ENCODE data around the gene HTRA3.

HTRA3 gene

DNA sequence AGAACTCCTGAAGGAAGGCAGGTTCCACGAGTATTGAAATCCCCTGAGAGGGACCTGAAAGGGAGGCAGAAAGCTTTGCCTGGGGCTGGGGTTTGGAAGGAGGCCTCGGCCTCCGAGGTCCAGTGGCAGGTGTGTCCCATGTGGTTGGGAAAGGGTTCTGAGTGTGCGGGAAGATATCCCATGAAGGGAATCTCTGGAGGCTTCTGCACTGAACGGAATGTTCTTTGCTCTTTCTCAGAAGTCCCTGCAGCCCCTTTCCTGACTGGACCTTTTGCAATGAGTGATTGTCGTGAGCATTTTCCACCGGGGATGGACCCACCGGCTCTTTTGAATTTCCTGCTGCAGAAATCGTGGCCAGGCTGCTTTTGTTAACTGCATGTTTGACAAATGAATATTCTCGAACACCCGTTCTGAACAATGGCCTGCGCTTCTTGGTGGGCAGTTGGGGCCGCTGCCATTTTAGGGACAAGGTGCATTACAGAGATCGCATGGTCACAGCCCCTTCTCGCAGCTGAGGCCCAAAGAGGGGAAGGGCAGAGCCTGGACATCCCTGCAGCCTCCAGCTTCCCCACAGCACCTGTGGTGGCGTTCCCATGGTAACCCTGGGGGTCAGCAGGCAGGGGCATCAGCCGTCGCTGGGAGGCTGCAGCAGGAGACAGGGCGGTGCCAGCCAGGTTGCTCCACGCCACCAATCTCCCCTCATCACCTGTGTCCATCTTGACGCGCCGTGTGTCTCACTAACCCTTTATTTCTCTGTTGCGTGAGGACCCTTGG lies 18.3 kb upstream of the HTRA3 start:
- H3K27me3 ChIP-seq (ENCODE audit: insufficient read depth, insufficient read length), result no peaks in the 10 kb centered on the region
- H3K9ac ChIP-seq (ENCODE audit: insufficient read length, low read depth), result no peak overlapping the region
- no peaks in the 10 kb centered on the region for H3K36me3 ChIP-seq (ENCODE audit: insufficient read depth, insufficient read length, low read length)
- peaks cover 12% of the 10 kb centered on the region for H3K4me1 ChIP-seq (ENCODE audit: insufficient read depth, insufficient read length)
- no peak overlapping the region for H3K4me3 ChIP-seq (ENCODE audit: insufficient read length, low read depth)
- TF ChIP-seq ZNF274 (IDR thresholded peaks at IDR 0.05; ENCODE audit: low read depth, low read length), result no peak
- TF ChIP-seq SUZ12 (IDR thresholded peaks at IDR 0.05; ENCODE audit: extremely low read depth, insufficient read depth, insufficient read length), result no peak
- TF ChIP-seq YY1 (IDR thresholded peaks at IDR 0.05; ENCODE audit: insufficient read depth, insufficient read length), result no peak
- H3K9me3 ChIP-seq (ENCODE audit: insufficient read depth, low read length), result no peaks in the 10 kb centered on the region; the same call in 1 of the 2 replicates
- no peak for DNase-seq (ENCODE audit: low read depth, low spot score)

DNA sequence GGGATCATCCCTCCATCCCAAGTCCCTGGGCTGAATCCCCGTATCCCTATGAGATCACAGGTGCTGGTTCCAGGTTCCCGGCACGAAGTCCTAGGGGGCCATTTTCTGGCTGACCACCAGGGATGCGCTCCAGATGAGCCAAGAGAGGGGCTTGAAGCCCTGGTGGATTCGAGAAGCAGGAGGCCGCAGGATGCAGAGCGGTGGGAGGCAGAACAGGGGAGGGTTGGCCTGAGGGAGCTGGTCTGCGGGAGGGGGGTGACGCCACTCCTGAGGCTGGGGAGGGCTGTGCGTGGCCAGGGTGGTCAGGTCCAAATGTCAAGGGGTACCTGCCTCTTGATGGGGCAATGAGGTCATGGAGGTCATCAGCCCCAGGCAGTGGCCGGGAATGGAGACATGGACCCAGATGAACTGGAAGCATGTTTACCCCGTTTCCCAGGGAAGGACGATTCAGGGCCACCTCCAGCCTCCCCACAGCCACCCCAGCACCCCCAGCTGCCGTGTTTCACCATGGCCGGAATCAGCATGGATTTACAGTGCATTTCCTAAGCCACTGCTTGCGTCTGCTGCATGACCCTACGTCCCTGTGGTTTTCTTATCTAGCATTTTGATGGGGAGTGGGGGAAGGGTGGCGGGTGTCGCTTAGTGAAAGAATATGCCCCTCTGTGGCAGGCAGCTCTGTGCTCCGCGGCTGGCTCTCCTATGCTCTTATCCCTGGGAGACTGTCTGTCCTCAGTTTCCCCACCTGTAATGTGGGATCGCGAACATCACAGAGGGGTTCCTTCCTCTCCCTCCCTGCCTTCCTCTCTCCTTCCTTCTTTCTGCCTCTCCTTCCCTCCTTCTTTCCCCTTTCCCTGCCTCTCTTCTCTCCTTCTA lies 17.0 kb upstream of the HTRA3 start:
- no peaks in the 10 kb centered on the region; the same call in 1 of the 2 replicates for H3K9me3 ChIP-seq (ENCODE audit: insufficient read depth, low read length)
- H3K4me1 ChIP-seq (ENCODE audit: insufficient read depth, insufficient read length), result peaks cover 12% of the 10 kb centered on the region
- no peaks in the 10 kb centered on the region for H3K27me3 ChIP-seq (ENCODE audit: insufficient read depth, insufficient read length)
- no peak overlapping the region for H3K4me3 ChIP-seq (ENCODE audit: insufficient read length, low read depth)
- no peak for TF ChIP-seq ZNF274 (IDR thresholded peaks at IDR 0.05; ENCODE audit: low read depth, low read length)
- TF ChIP-seq YY1 (IDR thresholded peaks at IDR 0.05; ENCODE audit: insufficient read depth, insufficient read length), result no peak
- no peak for TF ChIP-seq SUZ12 (IDR thresholded peaks at IDR 0.05; ENCODE audit: extremely low read depth, insufficient read depth, insufficient read length)
- H3K36me3 ChIP-seq (ENCODE audit: insufficient read depth, insufficient read length, low read length), result no peaks in the 10 kb centered on the region
- peak overlapping the region; percentile 16 for H3K9ac ChIP-seq (ENCODE audit: insufficient read length, low read depth)
- no peak for DNase-seq (ENCODE audit: low read depth, low spot score)

DNA sequence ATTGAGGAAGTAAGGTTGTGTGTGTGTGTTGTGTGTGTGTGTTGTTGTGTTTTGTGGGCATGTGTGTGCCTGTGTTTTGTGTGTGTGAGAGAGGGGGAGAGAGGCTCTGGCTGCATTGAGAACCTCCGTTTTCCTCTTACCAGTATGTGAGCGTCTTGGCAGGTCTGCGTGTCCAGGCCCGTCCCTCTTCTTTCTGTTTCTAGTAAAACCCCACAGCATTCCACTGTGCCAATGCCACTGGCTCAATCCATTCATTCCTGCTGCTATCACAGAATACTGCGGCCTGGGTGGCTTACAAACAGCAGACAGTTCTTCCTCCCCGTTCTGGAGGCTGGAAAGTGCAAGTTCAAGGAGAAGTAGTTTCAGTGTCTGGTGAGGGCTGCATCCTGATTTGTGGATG lies 15.5 kb upstream of the HTRA3 start:
- H3K9ac ChIP-seq (ENCODE audit: insufficient read length, low read depth), result no peak overlapping the region
- H3K36me3 ChIP-seq (ENCODE audit: insufficient read depth, insufficient read length, low read length), result no peaks in the 10 kb centered on the region
- no peak for DNase-seq (ENCODE audit: low read depth, low spot score)
- TF ChIP-seq ZNF274 (IDR thresholded peaks at IDR 0.05; ENCODE audit: low read depth, low read length), result no peak
- no peak for TF ChIP-seq SUZ12 (IDR thresholded peaks at IDR 0.05; ENCODE audit: extremely low read depth, insufficient read depth, insufficient read length)
- no peak for TF ChIP-seq YY1 (IDR thresholded peaks at IDR 0.05; ENCODE audit: insufficient read depth, insufficient read length)
- no peaks in the 10 kb centered on the region; the same call in 1 of the 2 replicates for H3K9me3 ChIP-seq (ENCODE audit: insufficient read depth, low read length)
- no peak overlapping the region for H3K4me3 ChIP-seq (ENCODE audit: insufficient read length, low read depth)
- H3K27me3 ChIP-seq (ENCODE audit: insufficient read depth, insufficient read length), result no peaks in the 10 kb centered on the region
- peaks cover 16% of the 10 kb centered on the region for H3K4me1 ChIP-seq (ENCODE audit: insufficient read depth, insufficient read length)

DNA sequence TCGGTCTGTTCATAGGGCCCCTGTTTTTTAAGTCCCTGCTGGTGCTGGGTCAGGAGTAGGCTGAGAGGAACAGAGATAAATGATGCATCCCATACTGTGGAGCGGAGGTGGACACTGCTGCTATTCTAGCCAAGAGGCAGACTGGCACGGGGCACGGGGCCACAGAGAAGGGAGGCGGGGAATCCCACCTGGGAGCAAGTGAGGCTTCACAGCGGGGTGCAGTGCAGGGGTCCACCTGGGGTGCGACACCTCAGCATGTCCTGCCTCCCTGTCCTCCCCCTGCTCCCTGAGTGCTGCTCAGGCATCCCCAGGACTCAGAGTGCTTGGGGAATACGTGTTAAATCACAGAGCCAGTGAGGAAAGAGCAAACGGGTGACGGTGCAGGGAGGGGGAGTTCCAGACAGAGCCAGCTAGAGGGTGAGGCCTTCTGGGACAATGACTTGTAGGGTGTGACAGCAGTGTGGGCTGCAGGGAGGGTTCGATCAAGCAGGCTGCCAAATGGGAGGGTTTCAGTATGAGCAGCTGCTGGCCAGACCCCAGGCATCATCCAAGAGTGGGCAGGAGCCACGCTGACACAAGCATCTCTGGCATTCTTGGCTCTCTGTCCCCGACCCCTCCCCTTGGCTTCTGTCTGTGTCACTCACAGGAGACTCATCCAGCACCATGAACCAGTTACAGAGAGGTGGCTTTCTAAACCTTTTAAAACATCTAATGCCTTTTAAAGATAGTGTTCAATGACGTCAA lies 13.7 kb upstream of the HTRA3 start:
- H3K9me3 ChIP-seq (ENCODE audit: insufficient read depth, low read length), result no peaks in the 10 kb centered on the region; the same call in 1 of the 2 replicates
- H3K9ac ChIP-seq (ENCODE audit: insufficient read length, low read depth), result no peak overlapping the region
- no peak for DNase-seq (ENCODE audit: low read depth, low spot score)
- TF ChIP-seq SUZ12 (IDR thresholded peaks at IDR 0.05; ENCODE audit: extremely low read depth, insufficient read depth, insufficient read length) (no peak), ZNF274 (IDR thresholded peaks at IDR 0.05; ENCODE audit: low read depth, low read length) (no peak), YY1 (IDR thresholded peaks at IDR 0.05; ENCODE audit: insufficient read depth, insufficient read length) (no peak)
- H3K36me3 ChIP-seq (ENCODE audit: insufficient read depth, insufficient read length, low read length), result no peaks in the 10 kb centered on the region
- no peaks in the 10 kb centered on the region for H3K27me3 ChIP-seq (ENCODE audit: insufficient read depth, insufficient read length)
- H3K4me1 ChIP-seq (ENCODE audit: insufficient read depth, insufficient read length), result peaks cover 17% of the 10 kb centered on the region
- no peak overlapping the region for H3K4me3 ChIP-seq (ENCODE audit: insufficient read length, low read depth)

DNA sequence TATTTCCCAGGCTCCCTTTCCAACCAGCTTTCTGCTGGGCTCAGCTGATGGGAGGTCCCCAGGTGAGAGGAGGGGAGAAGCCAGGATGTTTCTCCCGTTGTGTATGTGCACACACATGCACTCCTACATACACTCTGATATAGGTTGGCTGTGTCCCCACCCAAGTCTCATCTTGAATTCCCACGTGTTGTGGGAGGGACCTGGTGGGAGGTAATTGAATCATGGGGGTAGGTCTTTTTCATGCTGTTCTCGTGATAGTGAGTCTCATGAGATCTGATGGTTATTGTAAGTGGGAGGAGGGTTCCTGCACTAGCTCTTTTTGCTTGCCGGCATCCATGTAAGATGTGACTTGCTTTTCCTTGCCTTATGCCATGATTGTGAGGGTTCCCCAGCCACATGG lies 11.7 kb upstream of the HTRA3 start:
- H3K9ac ChIP-seq (ENCODE audit: insufficient read length, low read depth), result no peak overlapping the region
- TF ChIP-seq SUZ12 (IDR thresholded peaks at IDR 0.05; ENCODE audit: extremely low read depth, insufficient read depth, insufficient read length) (no peak), YY1 (IDR thresholded peaks at IDR 0.05; ENCODE audit: insufficient read depth, insufficient read length) (no peak), ZNF274 (IDR thresholded peaks at IDR 0.05; ENCODE audit: low read depth, low read length) (no peak)
- no peaks in the 10 kb centered on the region; the same call in 1 of the 2 replicates for H3K9me3 ChIP-seq (ENCODE audit: insufficient read depth, low read length)
- H3K4me3 ChIP-seq (ENCODE audit: insufficient read length, low read depth), result no peak overlapping the region
- no peak for DNase-seq (ENCODE audit: low read depth, low spot score)
- H3K27me3 ChIP-seq (ENCODE audit: insufficient read depth, insufficient read length), result no peaks in the 10 kb centered on the region
- peaks cover 26% of the 10 kb centered on the region for H3K4me1 ChIP-seq (ENCODE audit: insufficient read depth, insufficient read length)
- H3K36me3 ChIP-seq (ENCODE audit: insufficient read depth, insufficient read length, low read length), result no peaks in the 10 kb centered on the region

DNA sequence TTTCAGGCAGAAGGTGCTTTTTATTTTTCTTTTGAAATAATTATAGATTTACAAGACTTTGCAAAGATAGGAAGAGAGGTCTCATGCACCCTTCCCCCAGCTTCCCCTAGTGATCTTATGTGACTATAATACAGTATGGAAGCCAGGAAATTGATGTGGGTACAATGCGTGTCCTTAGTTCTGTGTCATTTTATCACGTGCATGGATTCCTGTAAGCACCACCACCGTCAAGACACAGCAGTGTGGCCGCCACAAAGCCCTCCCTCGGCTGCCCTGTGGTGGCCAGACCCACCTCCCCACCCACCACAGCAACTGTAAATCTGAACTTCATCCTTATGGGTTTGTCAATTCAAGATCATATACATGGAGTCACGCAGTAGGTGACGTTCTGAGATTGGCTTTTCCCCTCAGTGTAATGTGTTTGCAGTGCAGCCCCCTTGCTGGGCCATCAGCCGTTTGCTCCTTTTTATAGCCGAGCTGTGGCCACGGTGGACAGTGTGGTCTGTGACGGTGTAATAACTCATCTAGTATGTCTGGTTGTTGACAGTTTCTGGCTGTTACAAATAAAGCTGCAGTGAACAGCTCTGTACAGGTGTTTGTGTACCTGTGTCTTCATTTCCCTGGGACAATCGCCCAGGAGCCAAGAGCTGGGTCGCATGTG lies 10.9 kb upstream of the HTRA3 start:
- Histone ChIP-seq H3K9me3 (ENCODE audit: insufficient read depth, low read length) (no peaks in the 10 kb centered on the region; the same call in 1 of the 2 replicates), H3K9ac (ENCODE audit: insufficient read length, low read depth) (no peak overlapping the region), H3K36me3 (ENCODE audit: insufficient read depth, insufficient read length, low read length) (no peaks in the 10 kb centered on the region), H3K4me1 (ENCODE audit: insufficient read depth, insufficient read length) (peaks cover 27% of the 10 kb centered on the region), H3K4me3 (ENCODE audit: insufficient read length, low read depth) (no peak overlapping the region), H3K27me3 (ENCODE audit: insufficient read depth, insufficient read length) (no peaks in the 10 kb centered on the region)
- TF ChIP-seq YY1 (IDR thresholded peaks at IDR 0.05; ENCODE audit: insufficient read depth, insufficient read length), result no peak
- TF ChIP-seq SUZ12 (IDR thresholded peaks at IDR 0.05; ENCODE audit: extremely low read depth, insufficient read depth, insufficient read length), result no peak
- no peak for TF ChIP-seq ZNF274 (IDR thresholded peaks at IDR 0.05; ENCODE audit: low read depth, low read length)
- no peak for DNase-seq (ENCODE audit: low read depth, low spot score)

Data from NT2/D1 (cell line).